ENCODE data around the gene CACTIN. TPM values are rescaled to one million over a fixed set of nuclear protein-coding genes. Genes with fewer than 3 reads are reported as not detected.

The CACTIN gene
- total RNA-seq, 1 donor from 2014 or later: 38.9 TPM

DNA sequence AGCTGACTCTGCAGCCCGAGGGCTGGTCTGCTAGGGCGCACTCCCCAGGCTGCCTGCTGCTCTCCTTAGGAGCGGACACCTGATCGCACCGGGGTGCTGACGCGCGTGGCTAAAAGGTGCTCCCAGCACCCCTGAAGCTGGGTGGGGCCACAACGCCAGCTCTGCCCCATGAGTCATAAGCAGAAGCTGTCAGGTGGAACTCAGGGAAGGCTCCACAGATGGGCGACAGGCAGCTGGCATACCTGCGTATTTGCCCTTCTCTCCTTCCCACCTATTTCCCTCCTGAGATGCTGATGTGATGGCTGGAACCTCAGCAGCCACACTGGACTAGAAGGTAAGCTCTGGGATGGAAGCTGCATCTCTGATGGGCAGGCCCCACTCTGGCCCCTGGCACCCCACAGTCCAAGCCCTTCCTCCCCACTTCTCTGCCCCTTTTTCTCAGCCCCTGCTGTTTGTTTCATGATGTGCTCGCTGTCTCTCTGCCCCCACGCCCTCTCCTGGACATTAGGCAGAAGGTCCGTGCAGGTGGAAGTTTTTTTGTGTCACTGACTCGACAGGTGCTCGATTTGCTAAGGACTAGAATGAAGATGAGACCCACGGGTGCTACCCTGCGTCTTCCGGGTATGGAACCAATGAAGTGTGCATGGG, 30.3 kb upstream of the CACTIN start:
- DNase-seq (ENCODE audit: low read depth): no peak
- no peak overlapping the region for H3K4me3 ChIP-seq (ENCODE audit: low read depth, low read length)
- TF ChIP-seq, protein P1, sequence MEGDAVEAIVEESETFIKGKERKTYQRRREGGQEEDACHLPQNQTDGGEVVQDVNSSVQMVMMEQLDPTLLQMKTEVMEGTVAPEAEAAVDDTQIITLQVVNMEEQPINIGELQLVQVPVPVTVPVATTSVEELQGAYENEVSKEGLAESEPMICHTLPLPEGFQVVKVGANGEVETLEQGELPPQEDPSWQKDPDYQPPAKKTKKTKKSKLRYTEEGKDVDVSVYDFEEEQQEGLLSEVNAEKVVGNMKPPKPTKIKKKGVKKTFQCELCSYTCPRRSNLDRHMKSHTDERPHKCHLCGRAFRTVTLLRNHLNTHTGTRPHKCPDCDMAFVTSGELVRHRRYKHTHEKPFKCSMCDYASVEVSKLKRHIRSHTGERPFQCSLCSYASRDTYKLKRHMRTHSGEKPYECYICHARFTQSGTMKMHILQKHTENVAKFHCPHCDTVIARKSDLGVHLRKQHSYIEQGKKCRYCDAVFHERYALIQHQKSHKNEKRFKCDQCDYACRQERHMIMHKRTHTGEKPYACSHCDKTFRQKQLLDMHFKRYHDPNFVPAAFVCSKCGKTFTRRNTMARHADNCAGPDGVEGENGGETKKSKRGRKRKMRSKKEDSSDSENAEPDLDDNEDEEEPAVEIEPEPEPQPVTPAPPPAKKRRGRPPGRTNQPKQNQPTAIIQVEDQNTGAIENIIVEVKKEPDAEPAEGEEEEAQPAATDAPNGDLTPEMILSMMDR (conservative IDR thresholded peaks at IDR 0.05; ENCODE audit: low read depth, low read length): no peak

DNA sequence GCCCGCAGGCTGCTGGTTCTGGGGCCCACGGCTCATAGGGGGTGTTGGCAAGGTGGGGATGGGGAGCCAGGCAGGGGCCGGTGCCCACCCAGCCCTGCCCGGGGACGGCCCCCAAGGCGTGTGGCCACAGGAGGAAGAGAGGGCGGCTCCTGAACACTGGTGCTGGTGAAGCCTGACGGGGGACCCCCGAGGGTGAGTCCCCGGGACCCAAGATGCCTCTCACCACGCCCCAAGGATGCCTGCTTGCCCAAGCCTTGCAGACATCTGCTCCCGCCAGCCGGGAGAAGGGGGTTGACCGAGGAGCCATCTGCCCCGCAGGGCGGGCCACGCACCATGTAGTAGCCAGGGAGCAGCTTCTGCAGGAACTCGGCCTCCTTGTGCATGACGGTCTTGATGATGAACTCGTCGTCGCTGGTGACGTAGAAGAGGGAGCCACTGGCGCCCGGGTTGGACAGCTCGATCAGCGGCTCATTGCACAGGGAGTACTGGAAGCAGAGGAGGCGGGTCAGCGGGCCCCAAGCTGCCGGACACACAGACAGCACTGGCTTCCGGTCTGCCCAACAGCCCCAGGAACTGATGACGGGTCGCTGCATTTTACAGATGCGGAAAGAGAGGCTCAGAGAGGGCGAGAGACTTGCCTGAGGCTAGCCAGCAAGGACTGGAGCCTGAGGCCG, 29.6 kb upstream of the CACTIN start:
- TF ChIP-seq, protein P1 (conservative IDR thresholded peaks at IDR 0.05; ENCODE audit: low read depth, low read length): no peak
- H3K4me3 ChIP-seq (ENCODE audit: low read depth, low read length): no peak overlapping the region
- no peak for DNase-seq (ENCODE audit: low read depth)

DNA sequence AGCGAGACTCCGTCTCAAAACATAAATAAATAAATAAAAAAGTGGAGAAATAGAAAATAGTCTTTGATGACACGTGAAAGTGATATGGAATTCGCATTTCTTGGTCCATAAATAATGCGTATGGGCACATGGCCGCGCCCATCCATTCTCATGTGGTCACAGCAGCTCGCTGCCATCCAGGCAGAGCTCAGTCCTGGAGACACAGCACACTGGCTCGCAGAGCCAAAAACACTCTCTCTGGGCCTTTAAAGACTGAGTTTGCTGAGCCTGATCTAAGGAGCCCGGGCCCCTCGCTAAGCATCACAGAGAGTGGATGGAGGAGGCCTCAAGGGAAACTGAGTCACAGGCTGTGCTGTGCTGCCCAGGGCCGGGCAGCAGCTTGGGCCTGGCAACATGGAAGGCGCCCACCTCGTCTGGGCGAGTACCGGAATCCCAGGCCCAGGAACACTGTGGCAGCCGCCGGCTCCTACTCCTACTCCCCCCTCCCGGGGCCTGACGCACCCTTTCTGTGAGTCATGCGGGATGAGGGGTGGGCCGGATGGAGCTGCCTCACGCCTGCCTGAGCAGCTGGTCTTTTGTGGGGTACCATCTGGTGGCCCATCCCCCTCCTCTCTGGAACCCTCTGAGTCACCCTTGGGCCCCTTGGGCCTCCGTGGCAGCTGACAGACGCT, 28.9 kb upstream of the CACTIN start:
- no peak overlapping the region for H3K4me3 ChIP-seq (ENCODE audit: low read depth, low read length)
- TF ChIP-seq, protein P1 (conservative IDR thresholded peaks at IDR 0.05; ENCODE audit: low read depth, low read length): no peak
- DNase-seq (ENCODE audit: low read depth): no peak

DNA sequence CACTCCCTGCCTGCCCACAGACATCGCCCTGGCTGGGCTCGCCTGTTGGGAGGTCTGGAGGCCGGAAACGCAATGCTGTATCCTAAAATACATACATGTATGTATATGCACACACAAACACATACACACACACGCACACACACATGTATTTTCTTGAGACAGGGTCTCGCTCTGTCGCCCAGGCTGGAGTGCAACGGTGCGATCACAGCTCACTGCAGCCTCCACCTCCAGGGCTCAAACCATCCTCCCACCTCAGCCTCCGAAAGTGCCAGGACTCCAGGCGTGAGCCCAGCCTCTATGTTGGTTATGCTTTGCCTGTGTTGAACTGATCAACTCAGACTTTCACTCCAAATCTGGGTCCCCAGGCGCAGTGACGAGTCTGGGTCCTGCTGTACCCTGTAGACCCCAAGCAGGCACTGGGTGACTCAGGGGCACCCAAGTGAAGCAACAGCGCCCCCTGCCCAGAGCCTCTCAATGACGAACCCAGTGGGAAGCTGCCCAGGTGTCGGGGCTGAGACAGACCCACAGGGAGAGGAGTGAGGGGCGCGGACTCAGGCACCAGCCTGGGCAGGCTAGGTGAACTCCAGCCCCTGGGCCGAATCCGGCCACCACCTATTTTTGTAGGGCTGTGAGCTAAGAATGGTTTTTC, 27.4 kb upstream of the CACTIN start:
- H3K4me3 ChIP-seq (ENCODE audit: low read depth, low read length): no peak overlapping the region
- TF ChIP-seq, protein P1 (conservative IDR thresholded peaks at IDR 0.05; ENCODE audit: low read depth, low read length): peak; percentile 28
- DNase-seq (ENCODE audit: low read depth): no peak

DNA sequence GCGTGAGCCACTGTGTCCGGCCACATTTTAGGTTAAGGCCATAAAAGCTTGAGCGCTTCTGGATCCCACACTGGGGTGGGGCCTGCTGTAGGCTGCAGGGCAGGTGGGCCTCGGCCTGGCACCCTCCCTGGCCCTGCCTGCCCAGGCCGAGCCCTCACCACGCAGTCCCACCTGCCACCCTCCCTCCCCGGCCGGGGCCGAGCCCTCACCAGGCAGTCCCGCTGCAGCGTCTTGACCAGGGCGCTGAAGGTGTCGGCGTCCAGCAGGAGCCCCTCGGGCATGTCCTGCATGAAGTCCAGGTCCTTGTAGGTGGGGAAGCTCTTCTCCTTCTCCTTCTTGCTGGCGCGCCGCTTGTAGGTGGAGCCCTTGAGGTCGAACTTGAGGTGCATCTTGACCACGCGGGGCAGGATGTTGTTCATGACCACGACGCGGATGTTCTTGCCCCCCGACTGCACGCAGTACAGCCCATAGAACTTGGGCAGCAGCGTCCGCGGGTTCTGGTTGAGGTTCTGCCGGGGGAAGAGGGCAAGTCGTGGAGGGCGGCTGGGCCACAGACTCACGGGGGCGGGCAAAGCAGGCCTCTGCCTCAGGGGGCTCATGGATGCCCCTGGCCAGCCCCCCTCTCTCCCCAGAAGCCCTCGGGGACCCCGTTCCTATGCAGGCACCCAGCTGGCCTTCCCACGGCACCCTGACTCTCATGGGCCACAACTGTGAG, 26.6 kb upstream of the CACTIN start:
- TF ChIP-seq, protein P1 (conservative IDR thresholded peaks at IDR 0.05; ENCODE audit: low read depth, low read length): no peak
- no peak overlapping the region for H3K4me3 ChIP-seq (ENCODE audit: low read depth, low read length)
- no peak for DNase-seq (ENCODE audit: low read depth)

DNA sequence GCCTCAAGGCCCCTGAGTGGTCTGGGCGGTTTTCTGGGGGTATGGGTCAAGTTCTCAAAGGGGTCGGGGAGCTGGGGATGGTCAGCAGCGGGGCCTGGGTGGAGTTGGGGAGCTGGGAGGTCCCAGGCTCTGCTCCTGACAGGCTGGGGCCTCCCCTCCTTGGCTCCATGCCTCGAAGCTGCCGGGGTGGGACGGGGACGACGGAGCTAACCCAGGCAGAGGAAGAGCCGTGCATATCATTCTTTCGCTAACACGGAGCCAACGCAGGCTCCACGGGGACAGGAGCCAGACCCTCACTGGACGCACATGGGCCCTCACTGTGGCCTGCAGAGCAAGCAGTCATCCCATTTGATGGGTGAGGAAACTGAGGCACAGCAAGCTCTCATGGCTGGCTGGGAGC, 25.8 kb upstream of the CACTIN start:
- no peak for DNase-seq (ENCODE audit: low read depth)
- no peak overlapping the region for H3K4me3 ChIP-seq (ENCODE audit: low read depth, low read length)
- TF ChIP-seq, protein P1 (conservative IDR thresholded peaks at IDR 0.05; ENCODE audit: low read depth, low read length): no peak

All from epithelial cell of proximal tubule (primary cell).